Vagina (tissue), 2 donors: ENCODE results near the gene RCE1. TPM values are rescaled to one million over a fixed set of nuclear protein-coding genes. Genes with fewer than 3 reads are reported as not detected.
A peak's percentile ranks its signal among the peaks of the same experiment; 100 is the strongest.
"Not testable (repeated sequence)": the region's sequence is repeated elsewhere in the genome, so short reads cannot be mapped to it uniquely, and the experiment has no call there.

Source experiments
- DNase-seq, 2 donors: peaks; one replicate each; pipeline ENCODE4 v3.0.0-alpha.2; 2017; ENCODE audit errors: extremely low spot score in 2 of 2
- H3K27ac ChIP-seq: fragments of 200-600 bp; sonication (generic); one replicate; pipeline ENCODE4 v1.5.1; 2019
- H3K27me3 ChIP-seq: fragments of 200-600 bp; sonication (generic); one replicate; pipeline ENCODE4 v1.5.1; 2019
- H3K36me3 ChIP-seq, 2 donors: fragments of 200-600 bp; sonication (generic); one replicate each; pipeline ENCODE4 v1.5.1; 2017 to 2019
- H3K4me1 ChIP-seq: fragments of 200-600 bp; sonication (generic); one replicate; pipeline ENCODE4 v1.5.1; 2019
- H3K4me3 ChIP-seq, 2 donors: fragments of 200-600 bp; sonication (generic); 1 replicate in 1 of 2; 2 replicates in 1 of 2; pipeline ENCODE4 v1.5.1; 2016 to 2019
- H3K9me3 ChIP-seq: fragments of 200-600 bp; sonication (generic); one replicate; pipeline ENCODE4 v1.5.1; 2019
- POLR2A ChIP-seq, 2 donors: fragments of 450-650 bp; IDR thresholded peaks; one replicate each; pipeline ENCODE4 v1.6.1; 2017; ENCODE audit warnings: antibody characterized with exemption in 2 of 2, mild to moderate bottlenecking in 2 of 2, moderate library complexity in 2 of 2
- POLR2AphosphoS5 ChIP-seq, 2 donors: sonication (generic); formaldehyde crosslinking; IDR thresholded peaks; one replicate each; pipeline ENCODE4 v1.9.0; 2017; ENCODE audit warnings: antibody characterized with exemption in 2 of 2, mild to moderate bottlenecking in 2 of 2, low read depth in 1 of 2; ENCODE audit not compliant: insufficient read depth in 1 of 2
- intact Hi-C: fragments of 100-400 bp; cut with DNase I; formaldehyde crosslinking; loops from one replicate; pipeline ENCODE4 v1.15.1; 2023
- total RNA-seq: library from RNA; depleted of rRNA; stranded (reverse); fragments of >200 nt; gene quantifications from one replicate; pipeline ENCODE4 v1.2.3, GENCODE V29; 2016
- TF ChIP-seq, protein P1 (sequence below), 3 experiments: fragments of 450-650 bp in 2 of 3; fragments of 200-600 bp in 1 of 3; sonication (generic) in 1 of 3; IDR thresholded peaks; one replicate each; pipeline ENCODE4 v1.5.1; 2017 to 2019; ENCODE audit warnings: antibody characterized with exemption in 3 of 3, mild to moderate bottlenecking in 2 of 3, moderate library complexity in 2 of 3

Gene RCE1, protein sequence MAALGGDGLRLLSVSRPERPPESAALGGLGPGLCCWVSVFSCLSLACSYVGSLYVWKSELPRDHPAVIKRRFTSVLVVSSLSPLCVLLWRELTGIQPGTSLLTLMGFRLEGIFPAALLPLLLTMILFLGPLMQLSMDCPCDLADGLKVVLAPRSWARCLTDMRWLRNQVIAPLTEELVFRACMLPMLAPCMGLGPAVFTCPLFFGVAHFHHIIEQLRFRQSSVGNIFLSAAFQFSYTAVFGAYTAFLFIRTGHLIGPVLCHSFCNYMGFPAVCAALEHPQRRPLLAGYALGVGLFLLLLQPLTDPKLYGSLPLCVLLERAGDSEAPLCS
- 23.6 TPM for total RNA-seq

DNA sequence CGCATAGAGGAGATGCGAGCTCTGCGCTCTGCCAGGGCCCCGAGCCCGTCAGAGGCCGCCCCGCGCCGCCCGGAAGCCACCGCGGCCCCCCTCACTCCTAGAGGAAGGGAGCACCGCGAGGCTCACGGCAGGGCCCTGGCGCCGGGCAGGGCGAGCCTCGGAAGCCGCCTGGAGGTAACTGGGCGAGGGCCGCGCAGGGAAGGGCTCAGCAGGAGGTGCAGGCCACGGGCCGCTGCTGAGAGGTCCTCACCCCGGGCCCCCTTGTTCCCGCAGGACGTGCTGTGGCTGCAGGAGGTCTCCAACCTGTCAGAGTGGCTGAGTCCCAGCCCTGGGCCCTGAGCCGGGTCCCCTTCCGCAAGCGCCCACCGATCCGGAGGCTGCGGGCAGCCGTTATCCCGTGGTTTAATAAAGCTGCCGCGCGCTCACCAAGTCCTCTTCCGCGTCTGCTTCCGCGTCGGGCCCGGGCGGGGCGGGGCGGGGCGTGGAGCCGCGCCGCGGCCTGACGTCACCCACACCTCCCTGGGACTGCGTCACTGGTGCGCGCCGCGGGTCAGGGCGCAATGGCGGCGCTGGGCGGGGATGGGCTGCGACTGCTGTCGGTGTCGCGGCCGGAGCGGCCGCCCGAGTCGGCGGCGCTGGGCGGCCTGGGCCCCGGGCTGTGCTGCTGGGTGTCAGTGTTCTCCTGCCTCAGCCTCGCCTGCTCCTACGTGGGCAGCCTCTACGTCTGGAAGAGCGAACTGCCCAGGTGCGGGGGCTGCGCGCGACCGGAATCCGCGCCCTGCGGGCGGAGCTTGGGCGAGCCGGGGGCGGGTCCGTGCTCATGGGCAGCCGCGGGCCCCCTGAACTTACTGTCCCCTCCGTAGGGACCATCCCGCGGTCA is at the start of gene RCE1:
Gene RCE1 (plus strand): TSS at position 546 of the 880 bp plus-strand sequence. CDS start 15 bp downstream, at position 561.
- Histone ChIP-seq H3K4me1 (peaks cover 29% of the 10 kb centered on the region), H3K27me3 (no peaks in the 10 kb centered on the region), H3K36me3 (peaks cover 0 to 22% of the 10 kb centered on the region in 2 donors), H3K4me3 (peak within 1 kb of the TSS; percentile 86 to 98), H3K9me3 (no peaks in the 10 kb centered on the region), H3K27ac (peak within 1 kb of the TSS; percentile 92)
- TF ChIP-seq POLR2AphosphoS5 (IDR thresholded peaks at IDR 0.05; ENCODE audit: insufficient read depth in 1 of 2, low read depth in 1 of 2) = peak; percentile 17 to 93
- peak in 1 of 2 donors; percentile 87 for TF ChIP-seq POLR2A (IDR thresholded peaks at IDR 0.05)
- TF ChIP-seq, protein P1, sequence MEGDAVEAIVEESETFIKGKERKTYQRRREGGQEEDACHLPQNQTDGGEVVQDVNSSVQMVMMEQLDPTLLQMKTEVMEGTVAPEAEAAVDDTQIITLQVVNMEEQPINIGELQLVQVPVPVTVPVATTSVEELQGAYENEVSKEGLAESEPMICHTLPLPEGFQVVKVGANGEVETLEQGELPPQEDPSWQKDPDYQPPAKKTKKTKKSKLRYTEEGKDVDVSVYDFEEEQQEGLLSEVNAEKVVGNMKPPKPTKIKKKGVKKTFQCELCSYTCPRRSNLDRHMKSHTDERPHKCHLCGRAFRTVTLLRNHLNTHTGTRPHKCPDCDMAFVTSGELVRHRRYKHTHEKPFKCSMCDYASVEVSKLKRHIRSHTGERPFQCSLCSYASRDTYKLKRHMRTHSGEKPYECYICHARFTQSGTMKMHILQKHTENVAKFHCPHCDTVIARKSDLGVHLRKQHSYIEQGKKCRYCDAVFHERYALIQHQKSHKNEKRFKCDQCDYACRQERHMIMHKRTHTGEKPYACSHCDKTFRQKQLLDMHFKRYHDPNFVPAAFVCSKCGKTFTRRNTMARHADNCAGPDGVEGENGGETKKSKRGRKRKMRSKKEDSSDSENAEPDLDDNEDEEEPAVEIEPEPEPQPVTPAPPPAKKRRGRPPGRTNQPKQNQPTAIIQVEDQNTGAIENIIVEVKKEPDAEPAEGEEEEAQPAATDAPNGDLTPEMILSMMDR (IDR thresholded peaks at IDR 0.05) = no peak
- DNase-seq = peak in 1 of 2 donors; percentile 90
- intact Hi-C loops = no loop called here

DNA sequence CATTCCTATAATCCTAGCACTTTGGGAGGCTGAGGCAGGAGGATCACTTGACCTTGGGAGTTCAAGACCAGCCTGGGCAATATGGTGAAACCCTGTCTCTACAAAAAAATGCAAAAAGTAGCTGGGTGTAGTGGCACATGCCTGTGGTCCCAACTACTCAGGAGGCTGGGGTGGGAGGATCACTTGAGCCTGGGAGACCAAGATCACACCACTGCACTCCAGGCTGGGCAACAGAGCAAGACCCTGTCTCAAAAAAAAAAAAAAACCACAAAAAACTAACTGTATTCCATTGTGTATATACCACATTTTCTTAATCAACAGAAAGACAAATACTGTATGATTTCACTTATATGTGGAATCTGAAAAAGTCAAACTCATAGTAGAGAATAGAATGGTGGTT is 43.4 kb upstream of the RCE1 start:
- H3K4me3 ChIP-seq, H3K27ac ChIP-seq, intact Hi-C loops, H3K9me3 ChIP-seq, H3K27me3 ChIP-seq, DNase-seq, H3K4me1 ChIP-seq, H3K36me3 ChIP-seq: not testable (repeated sequence)

DNA sequence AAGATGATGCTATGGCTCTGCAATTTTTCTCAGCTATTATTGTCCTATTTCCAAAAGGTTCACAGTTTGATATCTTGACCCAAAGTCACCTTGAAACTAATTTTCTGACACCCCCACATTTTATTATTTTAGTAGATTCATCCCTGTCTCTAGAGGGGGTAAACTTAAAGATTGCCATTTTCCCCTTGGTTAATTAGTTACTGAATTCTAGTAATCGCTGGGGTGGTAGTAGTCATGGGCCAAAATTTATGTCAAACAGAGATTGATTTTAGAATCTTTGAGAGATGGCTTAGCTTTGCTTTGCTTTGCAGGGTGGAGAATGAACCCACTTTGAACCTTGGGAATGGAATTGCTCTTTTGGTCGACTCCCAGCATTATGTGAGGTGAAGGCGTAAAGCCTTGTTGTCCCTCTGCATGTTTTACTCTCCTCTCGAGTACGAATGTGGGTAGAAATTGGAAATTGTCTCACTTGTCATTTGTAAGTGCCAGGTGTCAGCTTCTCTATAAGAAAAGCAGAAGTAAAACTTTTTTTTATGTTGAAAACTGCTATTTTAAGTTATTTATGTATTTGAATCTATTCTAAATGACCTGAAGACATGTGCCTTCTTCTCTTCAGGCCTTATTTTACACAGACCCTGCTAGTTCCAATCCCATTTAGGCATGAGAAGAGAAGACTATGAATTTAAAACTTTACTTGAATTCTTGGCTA is 42.4 kb upstream of the RCE1 start:
- Histone ChIP-seq H3K27ac (no peak overlapping the region), H3K4me1 (no peaks in the 10 kb centered on the region), H3K9me3 (no peaks in the 10 kb centered on the region), H3K36me3 (peaks cover 0 to 8% of the 10 kb centered on the region in 2 donors), H3K27me3 (no peaks in the 10 kb centered on the region), H3K4me3 (no peak overlapping the region)
- DNase-seq = no peak
- intact Hi-C loops = no loop called here
- TF ChIP-seq POLR2AphosphoS5 (IDR thresholded peaks at IDR 0.05; ENCODE audit: insufficient read depth in 1 of 2, low read depth in 1 of 2) (no peak), POLR2A (IDR thresholded peaks at IDR 0.05) (no peak)
- TF ChIP-seq, protein P1 (IDR thresholded peaks at IDR 0.05) = no peak

DNA sequence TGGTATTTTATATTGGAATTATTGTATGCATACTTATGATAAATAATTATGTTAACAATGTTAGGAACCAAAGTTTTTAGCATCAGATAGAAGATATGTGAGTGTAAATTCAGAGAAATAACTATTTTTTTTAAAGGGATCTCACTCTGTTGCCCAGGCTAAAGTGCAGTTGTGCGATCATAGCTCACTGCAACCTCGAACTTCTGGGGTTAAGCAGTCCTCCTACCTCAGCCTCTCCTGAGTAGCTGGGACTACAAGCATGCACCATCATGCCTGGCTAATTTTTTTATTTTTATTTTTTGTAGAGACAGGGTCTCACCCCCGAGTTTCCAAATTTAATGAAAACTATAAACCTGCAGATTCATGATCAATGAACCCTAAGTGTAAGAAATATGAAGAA is 33.6 kb upstream of the RCE1 start:
- Histone ChIP-seq H3K27ac (no peak overlapping the region), H3K9me3 (no peaks in the 10 kb centered on the region), H3K27me3 (no peaks in the 10 kb centered on the region), H3K4me1 (no peaks in the 10 kb centered on the region), H3K4me3 (no peak overlapping the region), H3K36me3 (no peaks in the 10 kb centered on the region)
- no peak for DNase-seq
- intact Hi-C loops = no loop called here
- no peak for TF ChIP-seq POLR2A (IDR thresholded peaks at IDR 0.05)
- TF ChIP-seq, protein P1 (IDR thresholded peaks at IDR 0.05) = no peak

DNA sequence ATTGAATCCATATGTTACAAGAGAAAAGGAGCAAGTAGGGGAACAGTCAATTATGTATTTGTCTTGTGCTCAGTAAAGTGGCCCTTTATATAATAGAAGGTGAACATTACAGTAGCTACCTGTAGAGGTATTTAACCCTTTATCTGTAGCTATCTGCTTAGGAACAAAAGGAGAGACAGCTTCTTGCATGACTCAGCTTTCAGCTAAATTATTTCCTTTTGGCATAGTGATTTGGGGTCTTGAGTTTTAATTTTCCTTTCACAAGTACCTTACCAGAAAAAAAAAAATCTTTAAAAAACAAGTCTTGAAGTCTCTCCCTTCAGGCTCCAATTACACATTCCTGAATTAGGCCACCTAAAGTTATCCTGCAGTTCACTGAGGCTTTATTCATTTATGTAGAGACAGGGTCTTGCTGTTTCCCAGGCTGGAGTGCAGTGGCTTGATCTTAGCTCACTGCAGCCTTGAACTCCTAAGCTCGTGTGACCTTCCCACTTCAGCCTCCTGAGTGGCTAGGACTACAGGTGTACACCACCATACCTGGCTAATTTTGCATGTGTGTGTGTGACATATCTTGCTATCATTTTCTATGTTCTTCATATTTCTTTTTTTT is 32.6 kb upstream of the RCE1 start:
- no peak for DNase-seq
- H3K27ac ChIP-seq = no peak overlapping the region
- H3K4me1 ChIP-seq = no peaks in the 10 kb centered on the region
- no peaks in the 10 kb centered on the region for H3K9me3 ChIP-seq
- intact Hi-C loops = no loop called here
- no peaks in the 10 kb centered on the region for H3K27me3 ChIP-seq
- no peak for TF ChIP-seq POLR2A (IDR thresholded peaks at IDR 0.05)
- H3K4me3 ChIP-seq = no peak overlapping the region
- H3K36me3 ChIP-seq = no peaks in the 10 kb centered on the region
